ENCODE data around the gene ZNF565. TPM values are rescaled to one million over a fixed set of nuclear protein-coding genes. Genes with fewer than 3 reads are reported as not detected.

ZNF565 gene
- total and polyA plus RNA-seq, 10 of the 15 experiments (the other 5 are each of a cell fraction or from before 2014, with no cell fraction given), result 0.72 to 2.2 (median 1.8) TPM

DNA sequence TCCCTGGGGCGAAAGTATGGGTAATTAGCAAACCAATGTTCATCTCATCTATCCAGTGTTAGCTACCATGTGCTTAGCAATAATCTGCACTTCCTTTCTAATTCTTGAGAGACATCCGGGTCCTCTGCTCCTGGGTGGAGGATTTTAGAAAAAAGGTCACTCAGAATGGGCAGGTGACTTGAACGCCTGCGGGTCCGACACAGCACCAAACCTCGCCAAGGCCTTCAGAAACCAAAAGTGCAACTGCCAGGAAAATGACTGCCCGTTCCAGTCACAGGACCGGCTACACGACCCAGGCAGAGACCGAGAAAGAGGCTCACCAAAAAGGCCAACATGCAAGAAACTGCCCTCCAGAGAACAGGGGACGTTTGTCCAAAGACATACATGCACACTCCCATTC lies 40.4 kb upstream of the ZNF565 start (continued):
- TF ChIP-seq, protein P1, sequence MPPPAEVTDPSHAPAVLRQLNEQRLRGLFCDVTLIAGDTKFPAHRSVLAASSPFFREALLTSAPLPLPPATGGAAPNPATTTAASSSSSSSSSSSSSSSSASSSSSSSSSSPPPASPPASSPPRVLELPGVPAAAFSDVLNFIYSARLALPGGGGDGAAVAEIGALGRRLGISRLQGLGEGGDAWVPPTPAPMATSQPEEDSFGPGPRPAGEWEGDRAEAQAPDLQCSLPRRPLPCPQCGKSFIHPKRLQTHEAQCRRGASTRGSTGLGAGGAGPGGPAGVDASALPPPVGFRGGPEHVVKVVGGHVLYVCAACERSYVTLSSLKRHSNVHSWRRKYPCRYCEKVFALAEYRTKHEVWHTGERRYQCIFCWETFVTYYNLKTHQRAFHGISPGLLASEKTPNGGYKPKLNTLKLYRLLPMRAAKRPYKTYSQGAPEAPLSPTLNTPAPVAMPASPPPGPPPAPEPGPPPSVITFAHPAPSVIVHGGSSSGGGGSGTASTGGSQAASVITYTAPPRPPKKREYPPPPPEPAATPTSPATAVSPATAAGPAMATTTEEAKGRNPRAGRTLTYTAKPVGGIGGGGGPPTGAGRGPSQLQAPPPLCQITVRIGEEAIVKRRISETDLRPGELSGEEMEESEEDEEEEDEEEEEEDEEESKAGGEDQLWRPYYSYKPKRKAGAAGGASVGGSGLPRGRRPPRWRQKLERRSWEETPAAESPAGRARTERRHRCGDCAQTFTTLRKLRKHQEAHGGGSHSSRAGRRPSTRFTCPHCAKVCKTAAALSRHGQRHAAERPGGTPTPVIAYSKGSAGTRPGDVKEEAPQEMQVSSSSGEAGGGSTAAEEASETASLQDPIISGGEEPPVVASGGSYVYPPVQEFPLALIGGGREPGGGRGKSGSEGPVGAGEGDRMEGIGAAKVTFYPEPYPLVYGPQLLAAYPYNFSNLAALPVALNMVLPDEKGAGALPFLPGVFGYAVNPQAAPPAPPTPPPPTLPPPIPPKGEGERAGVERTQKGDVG (CRISPR knock-in tag; IDR thresholded peaks at IDR 0.05), result no peak
- TF ChIP-seq, protein P2, sequence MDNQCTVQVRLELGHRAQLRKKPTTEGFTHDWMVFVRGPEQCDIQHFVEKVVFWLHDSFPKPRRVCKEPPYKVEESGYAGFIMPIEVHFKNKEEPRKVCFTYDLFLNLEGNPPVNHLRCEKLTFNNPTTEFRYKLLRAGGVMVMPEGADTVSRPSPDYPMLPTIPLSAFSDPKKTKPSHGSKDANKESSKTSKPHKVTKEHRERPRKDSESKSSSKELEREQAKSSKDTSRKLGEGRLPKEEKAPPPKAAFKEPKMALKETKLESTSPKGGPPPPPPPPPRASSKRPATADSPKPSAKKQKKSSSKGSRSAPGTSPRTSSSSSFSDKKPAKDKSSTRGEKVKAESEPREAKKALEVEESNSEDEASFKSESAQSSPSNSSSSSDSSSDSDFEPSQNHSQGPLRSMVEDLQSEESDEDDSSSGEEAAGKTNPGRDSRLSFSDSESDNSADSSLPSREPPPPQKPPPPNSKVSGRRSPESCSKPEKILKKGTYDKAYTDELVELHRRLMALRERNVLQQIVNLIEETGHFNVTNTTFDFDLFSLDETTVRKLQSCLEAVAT (IDR thresholded peaks at IDR 0.05), result no peak
- TF ChIP-seq STAT3 (IDR thresholded peaks at IDR 0.05; ENCODE audit: low read depth, low read length) (no peak), ASH2L (IDR thresholded peaks at IDR 0.05; ENCODE audit: borderline replicate concordance, low read depth) (no peak), PAX5 (IDR thresholded peaks at IDR 0.05; ENCODE audit: borderline replicate concordance, low read depth, low read length) (no peak), MXI1 (IDR thresholded peaks at IDR 0.05; ENCODE audit: low read depth, low read length) (no peak)
- TF ChIP-seq, protein P3, sequence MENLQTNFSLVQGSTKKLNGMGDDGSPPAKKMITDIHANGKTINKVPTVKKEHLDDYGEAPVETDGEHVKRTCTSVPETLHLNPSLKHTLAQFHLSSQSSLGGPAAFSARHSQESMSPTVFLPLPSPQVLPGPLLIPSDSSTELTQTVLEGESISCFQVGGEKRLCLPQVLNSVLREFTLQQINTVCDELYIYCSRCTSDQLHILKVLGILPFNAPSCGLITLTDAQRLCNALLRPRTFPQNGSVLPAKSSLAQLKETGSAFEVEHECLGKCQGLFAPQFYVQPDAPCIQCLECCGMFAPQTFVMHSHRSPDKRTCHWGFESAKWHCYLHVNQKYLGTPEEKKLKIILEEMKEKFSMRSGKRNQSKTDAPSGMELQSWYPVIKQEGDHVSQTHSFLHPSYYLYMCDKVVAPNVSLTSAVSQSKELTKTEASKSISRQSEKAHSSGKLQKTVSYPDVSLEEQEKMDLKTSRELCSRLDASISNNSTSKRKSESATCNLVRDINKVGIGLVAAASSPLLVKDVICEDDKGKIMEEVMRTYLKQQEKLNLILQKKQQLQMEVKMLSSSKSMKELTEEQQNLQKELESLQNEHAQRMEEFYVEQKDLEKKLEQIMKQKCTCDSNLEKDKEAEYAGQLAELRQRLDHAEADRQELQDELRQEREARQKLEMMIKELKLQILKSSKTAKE (IDR thresholded peaks at IDR 0.05; ENCODE audit: low read depth, poor library complexity, severe bottlenecking), result no peak
